Activated CD4-positive, alpha-beta T cell treated with anti-CD3 and anti-CD28 coated beads, Interleukin-2, amount 50 U/mL, for 16 hours (primary cell): ENCODE results near the gene ESPN.
"Not testable (repeated sequence)": the region's sequence is repeated elsewhere in the genome, so short reads cannot be mapped to it uniquely, and the experiment has no call there.

Source experiments
- DNase-seq: peaks from one replicate; pipeline ENCODE4 v3.0.0-alpha.2; 2020

The ESPN gene

GRCh38 chr1:6424619-6425593 lies at the start of gene ESPN:
ESPN (plus strand) TSS chr1:6424776; CDS start chr1:6424956, 180 bp downstream.
- no peak for DNase-seq

GRCh38 chr1:6378096-6378746 lies 46.4 kb upstream of the ESPN start:
- no peak for DNase-seq

- no peak for DNase-seq
Observed at GRCh38 chr1:6380037-6380436, 44.5 kb upstream of the ESPN start.

- DNase-seq, result no peak
Observed at GRCh38 chr1:6384135-6384534, 40.4 kb upstream of the ESPN start.

GRCh38 chr1:6384962-6385361 lies 39.6 kb upstream of the ESPN start:
- DNase-seq, result no peak

- DNase-seq, result no peak
Observed at GRCh38 chr1:6385488-6386191, 38.9 kb upstream of the ESPN start.

- no peak for DNase-seq
Observed at GRCh38 chr1:6386371-6386949, 38.1 kb upstream of the ESPN start.

GRCh38 chr1:6389971-6390370 lies 34.6 kb upstream of the ESPN start:
- DNase-seq, result no peak

GRCh38 chr1:6391951-6392808 lies 32.4 kb upstream of the ESPN start:
- peak; percentile 20 for DNase-seq

GRCh38 chr1:6392809-6393399 lies 31.7 kb upstream of the ESPN start:
- no peak for DNase-seq

- DNase-seq, result peak; percentile 94
Observed at GRCh38 chr1:6393400-6394187, 31.0 kb upstream of the ESPN start, which contains the start of gene ACOT7. ACOT7 (minus strand) TSS chr1:6393767; CDS start chr1:6393399, 368 bp downstream.

GRCh38 chr1:6395130-6395529 lies 29.4 kb upstream of the ESPN start:
- not testable (repeated sequence) for DNase-seq

- not testable (repeated sequence) for DNase-seq
Observed at GRCh38 chr1:6395781-6396244, 28.8 kb upstream of the ESPN start.

- DNase-seq, result no peak
Observed at GRCh38 chr1:6396998-6397397, 27.6 kb upstream of the ESPN start.

- DNase-seq, result no peak
Observed at GRCh38 chr1:6397844-6398441, 26.6 kb upstream of the ESPN start.

- no peak for DNase-seq
Observed at GRCh38 chr1:6399294-6399693, 25.3 kb upstream of the ESPN start.

GRCh38 chr1:6401673-6402072 lies 22.9 kb upstream of the ESPN start:
- no peak for DNase-seq

GRCh38 chr1:6408023-6408422 lies 16.6 kb upstream of the ESPN start:
- DNase-seq, result no peak

GRCh38 chr1:6409053-6409452 lies 15.5 kb upstream of the ESPN start:
- no peak for DNase-seq

- DNase-seq, result no peak
Observed at GRCh38 chr1:6409733-6410132, 14.8 kb upstream of the ESPN start.
